Measurements from ENCODE around the gene EXOC4.

Gene EXOC4

GRCh38 chr7:133674079-133674763, 421.3 kb downstream of the EXOC4 start:
- DNase-seq (ENCODE audit: low read depth), result no peak

GRCh38 chr7:133675510-133676218, 422.8 kb downstream of the EXOC4 start:
- DNase-seq (ENCODE audit: low read depth), result no peak

- no peak for DNase-seq (ENCODE audit: low read depth)
Observed at GRCh38 chr7:133676805-133677370, 424.0 kb downstream of the EXOC4 start.

- no peak for DNase-seq (ENCODE audit: low read depth)
Observed at GRCh38 chr7:133678137-133678814, 425.4 kb downstream of the EXOC4 start.

- DNase-seq (ENCODE audit: low read depth), result no peak
Observed at GRCh38 chr7:133679977-133680376, 427.1 kb downstream of the EXOC4 start.

- DNase-seq (ENCODE audit: low read depth), result no peak
Observed at GRCh38 chr7:133681529-133681928, 428.7 kb downstream of the EXOC4 start.

- no peak for DNase-seq (ENCODE audit: low read depth)
Observed at GRCh38 chr7:133682364-133683181, 429.7 kb downstream of the EXOC4 start.

GRCh38 chr7:133683182-133683454, 430.2 kb downstream of the EXOC4 start:
- no peak for DNase-seq (ENCODE audit: low read depth)

- no peak for DNase-seq (ENCODE audit: low read depth)
Observed at GRCh38 chr7:133688483-133689239, 435.8 kb downstream of the EXOC4 start.

GRCh38 chr7:133690740-133691139, 437.9 kb downstream of the EXOC4 start:
- DNase-seq (ENCODE audit: low read depth), result no peak

- DNase-seq (ENCODE audit: low read depth), result no peak
Observed at GRCh38 chr7:133691727-133692610, 439.1 kb downstream of the EXOC4 start.

GRCh38 chr7:133693281-133693680, 440.4 kb downstream of the EXOC4 start:
- DNase-seq (ENCODE audit: low read depth), result no peak

- DNase-seq (ENCODE audit: low read depth), result no peak
Observed at GRCh38 chr7:133696056-133696455, 443.2 kb downstream of the EXOC4 start.

GRCh38 chr7:133697585-133697984, 444.7 kb downstream of the EXOC4 start:
- no peak for DNase-seq (ENCODE audit: low read depth)

GRCh38 chr7:133698127-133698526, 445.2 kb downstream of the EXOC4 start:
- no peak for DNase-seq (ENCODE audit: low read depth)

- DNase-seq (ENCODE audit: low read depth), result no peak
Observed at GRCh38 chr7:133699386-133699785, 446.5 kb downstream of the EXOC4 start.

GRCh38 chr7:133702078-133702477, 449.2 kb downstream of the EXOC4 start:
- no peak for DNase-seq (ENCODE audit: low read depth)

GRCh38 chr7:133702960-133703359, 450.1 kb downstream of the EXOC4 start:
- no peak for DNase-seq (ENCODE audit: low read depth)

- no peak for DNase-seq (ENCODE audit: low read depth)
Observed at GRCh38 chr7:133703547-133703946, 450.7 kb downstream of the EXOC4 start.

- DNase-seq (ENCODE audit: low read depth), result no peak
Observed at GRCh38 chr7:133704453-133704852, 451.6 kb downstream of the EXOC4 start.

Measured in CMK (cell line).